Retina (tissue), 1 donor: ENCODE data around the gene GABRD.

Experiments
- DNase-seq: peaks from one replicate; pipeline ENCODE4 v3.0.0-alpha.2; 2016

Gene GABRD

GRCh38 chr1:2078170-2078569 is 59.0 kb downstream of the GABRD start:
- no peak for DNase-seq

- no peak for DNase-seq
These were observed 60.4 kb downstream of the GABRD start for GRCh38 chr1:2079396-2080085.

- no peak for DNase-seq
These were observed 61.0 kb downstream of the GABRD start for GRCh38 chr1:2080140-2080539.
